ENCODE data around the gene DDX31. TPM values are rescaled to one million over a fixed set of nuclear protein-coding genes. Genes with fewer than 3 reads are reported as not detected.

DDX31 gene
- total RNA-seq, 2 donors from 2014 or later: 7.6 to 19.7 TPM

DNA sequence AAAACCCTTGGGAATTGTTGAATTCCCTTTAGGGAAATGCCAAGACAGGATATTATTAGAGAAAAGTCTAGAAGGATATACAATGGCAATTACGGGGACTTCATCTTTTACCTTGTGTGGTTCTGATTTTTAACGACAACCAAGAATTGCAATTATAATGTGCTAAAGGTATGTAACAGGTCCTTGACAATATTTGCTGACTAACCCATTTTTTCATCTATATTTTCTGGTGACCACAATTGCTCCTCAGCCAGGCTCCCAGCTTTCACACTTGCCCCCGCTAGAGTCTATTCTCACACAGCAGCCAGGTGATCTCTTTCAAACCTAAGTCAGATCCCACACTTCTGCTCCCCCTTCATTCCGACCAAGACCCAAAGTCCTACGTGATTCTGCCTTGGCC, 53.1 kb downstream of the DDX31 start:
- Histone ChIP-seq H3K4me1 (ENCODE audit: control insufficient read depth in 1 of 2, low read depth in 2 of 2) (no peaks in the 10 kb centered on the region), H3K4me3 (no peak overlapping the region), H3K9me3 (no peaks in the 10 kb centered on the region), H3K27ac (no peak overlapping the region), H3K27me3 (replicated peaks; ENCODE audit: insufficient read depth) (no peaks in the 10 kb centered on the region), H3K36me3 (peaks cover 40% of the 10 kb centered on the region)
- DNase-seq (ENCODE audit: low spot score) (no peak), ATAC-seq (ENCODE audit: insufficient number of reproducible peaks, low FRiP score, low read depth) (no peak)
- TF ChIP-seq, protein P1, sequence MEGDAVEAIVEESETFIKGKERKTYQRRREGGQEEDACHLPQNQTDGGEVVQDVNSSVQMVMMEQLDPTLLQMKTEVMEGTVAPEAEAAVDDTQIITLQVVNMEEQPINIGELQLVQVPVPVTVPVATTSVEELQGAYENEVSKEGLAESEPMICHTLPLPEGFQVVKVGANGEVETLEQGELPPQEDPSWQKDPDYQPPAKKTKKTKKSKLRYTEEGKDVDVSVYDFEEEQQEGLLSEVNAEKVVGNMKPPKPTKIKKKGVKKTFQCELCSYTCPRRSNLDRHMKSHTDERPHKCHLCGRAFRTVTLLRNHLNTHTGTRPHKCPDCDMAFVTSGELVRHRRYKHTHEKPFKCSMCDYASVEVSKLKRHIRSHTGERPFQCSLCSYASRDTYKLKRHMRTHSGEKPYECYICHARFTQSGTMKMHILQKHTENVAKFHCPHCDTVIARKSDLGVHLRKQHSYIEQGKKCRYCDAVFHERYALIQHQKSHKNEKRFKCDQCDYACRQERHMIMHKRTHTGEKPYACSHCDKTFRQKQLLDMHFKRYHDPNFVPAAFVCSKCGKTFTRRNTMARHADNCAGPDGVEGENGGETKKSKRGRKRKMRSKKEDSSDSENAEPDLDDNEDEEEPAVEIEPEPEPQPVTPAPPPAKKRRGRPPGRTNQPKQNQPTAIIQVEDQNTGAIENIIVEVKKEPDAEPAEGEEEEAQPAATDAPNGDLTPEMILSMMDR (IDR thresholded peaks at IDR 0.05): no peak

DNA sequence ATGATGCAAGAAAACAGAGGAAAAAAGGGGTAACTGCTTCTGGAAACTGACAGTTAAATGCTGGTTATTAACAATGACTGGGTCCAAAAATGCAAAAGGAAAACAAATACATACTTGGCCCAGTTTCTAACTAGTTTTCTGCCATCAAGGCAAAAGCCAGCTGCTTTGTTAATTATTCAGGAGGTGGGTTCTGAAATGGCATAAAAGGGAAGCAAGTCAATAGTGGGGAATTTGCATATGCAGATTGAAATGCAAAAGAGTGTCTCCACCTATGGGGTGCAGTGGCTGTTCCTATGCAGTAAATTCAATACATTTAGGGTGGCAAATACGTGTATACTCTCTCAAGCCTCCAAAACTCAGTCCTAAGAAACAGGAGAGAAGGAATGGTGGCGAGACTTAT, 54.0 kb downstream of the DDX31 start:
- H3K4me1 ChIP-seq (ENCODE audit: control insufficient read depth in 1 of 2, low read depth in 2 of 2): no peaks in the 10 kb centered on the region
- DNase-seq (ENCODE audit: low spot score) (no peak), ATAC-seq (ENCODE audit: insufficient number of reproducible peaks, low FRiP score, low read depth) (no peak)
- H3K36me3 ChIP-seq: peaks cover 49% of the 10 kb centered on the region
- no peaks in the 10 kb centered on the region for H3K9me3 ChIP-seq
- H3K27me3 ChIP-seq (replicated peaks; ENCODE audit: insufficient read depth): no peaks in the 10 kb centered on the region
- TF ChIP-seq, protein P1 (IDR thresholded peaks at IDR 0.05): no peak
- H3K27ac ChIP-seq: no peak overlapping the region
- H3K4me3 ChIP-seq: no peak overlapping the region

DNA sequence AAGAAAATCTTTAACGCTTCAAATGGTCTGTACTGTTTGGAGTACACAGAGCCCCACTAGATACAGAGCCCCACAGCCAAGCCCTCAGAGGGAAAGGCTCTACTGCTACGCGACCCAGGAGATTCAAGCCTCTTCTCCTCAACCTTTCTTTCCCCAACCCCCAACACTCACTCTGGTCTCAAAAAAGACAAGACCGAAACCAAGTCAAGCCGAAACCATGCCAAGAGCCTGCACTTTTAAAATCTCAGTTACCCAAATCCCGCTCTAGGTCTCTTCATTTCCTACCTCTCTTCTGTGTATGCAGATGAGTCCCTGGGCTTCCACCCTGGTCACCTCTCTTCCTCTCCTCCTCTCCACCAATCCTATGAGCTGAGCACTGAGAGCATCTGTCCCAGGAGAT, 55.5 kb downstream of the DDX31 start:
- no peak for DNase-seq (ENCODE audit: low spot score)
- Histone ChIP-seq H3K27ac (no peak overlapping the region), H3K9me3 (no peaks in the 10 kb centered on the region), H3K4me1 (ENCODE audit: control insufficient read depth in 1 of 2, low read depth in 2 of 2) (no peaks in the 10 kb centered on the region), H3K27me3 (replicated peaks; ENCODE audit: insufficient read depth) (no peaks in the 10 kb centered on the region), H3K36me3 (peaks cover 58% of the 10 kb centered on the region), H3K4me3 (no peak overlapping the region)
- no peak for ATAC-seq (ENCODE audit: insufficient number of reproducible peaks, low FRiP score, low read depth)
- TF ChIP-seq, protein P1 (IDR thresholded peaks at IDR 0.05): no peak

DNA sequence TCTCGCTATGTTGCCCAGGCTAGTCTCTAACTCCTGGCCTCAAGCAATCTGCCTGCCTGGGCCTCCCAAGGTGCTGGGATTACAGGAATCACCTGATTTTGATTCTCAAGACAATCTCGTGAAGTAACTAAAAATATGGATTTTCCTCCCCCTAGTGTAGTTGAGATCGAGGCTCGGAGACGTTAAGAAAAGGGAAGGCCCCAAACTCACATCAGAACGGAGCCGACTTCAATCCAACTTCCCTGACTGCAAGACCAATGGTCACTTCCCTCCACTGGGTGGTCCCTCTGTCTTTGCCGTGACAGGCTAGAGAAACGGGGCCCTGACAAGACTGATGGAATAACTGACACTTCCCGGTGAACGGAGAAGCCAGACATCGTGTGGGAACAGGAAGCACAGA, 59.1 kb downstream of the DDX31 start:
- DNase-seq (ENCODE audit: low spot score) (no peak), ATAC-seq (ENCODE audit: insufficient number of reproducible peaks, low FRiP score, low read depth) (no peak)
- no peaks in the 10 kb centered on the region for H3K27me3 ChIP-seq (replicated peaks; ENCODE audit: insufficient read depth)
- peaks cover 48% of the 10 kb centered on the region for H3K36me3 ChIP-seq
- TF ChIP-seq, protein P1 (IDR thresholded peaks at IDR 0.05): no peak
- H3K9me3 ChIP-seq: no peaks in the 10 kb centered on the region
- no peaks in the 10 kb centered on the region for H3K4me1 ChIP-seq (ENCODE audit: control insufficient read depth in 1 of 2, low read depth in 2 of 2)
- H3K27ac ChIP-seq: no peak overlapping the region
- no peak overlapping the region for H3K4me3 ChIP-seq

DNA sequence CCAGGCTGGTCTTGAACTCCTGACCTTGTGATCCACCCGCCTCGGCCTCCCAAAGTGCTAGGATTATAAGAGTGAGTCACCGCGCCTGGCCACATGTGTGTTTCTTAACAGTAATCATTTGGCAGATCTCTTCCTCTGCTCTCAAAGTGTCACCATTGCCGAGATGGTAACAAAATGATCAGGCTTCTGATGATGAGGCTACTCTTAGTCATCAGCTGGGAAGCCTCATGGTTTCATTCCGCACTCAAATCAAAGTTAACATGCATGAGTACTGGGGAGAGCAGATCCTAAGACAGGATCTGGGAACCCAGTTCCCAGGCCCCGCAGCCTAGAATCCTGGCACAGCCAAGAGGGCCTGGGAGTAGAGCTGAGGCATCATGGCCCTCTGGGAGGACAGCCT, 60.0 kb downstream of the DDX31 start:
- ATAC-seq (ENCODE audit: insufficient number of reproducible peaks, low FRiP score, low read depth): no peak
- H3K36me3 ChIP-seq: peaks cover 44% of the 10 kb centered on the region
- TF ChIP-seq, protein P1 (IDR thresholded peaks at IDR 0.05): no peak
- no peak overlapping the region for H3K4me3 ChIP-seq
- H3K4me1 ChIP-seq (ENCODE audit: control insufficient read depth in 1 of 2, low read depth in 2 of 2): no peaks in the 10 kb centered on the region
- no peak for DNase-seq (ENCODE audit: low spot score)
- no peaks in the 10 kb centered on the region for H3K9me3 ChIP-seq
- H3K27me3 ChIP-seq (replicated peaks; ENCODE audit: insufficient read depth): no peaks in the 10 kb centered on the region
- H3K27ac ChIP-seq: no peak overlapping the region
